H1 (cell line): ENCODE data around the gene BRPF1. TPM values are rescaled to one million over a fixed set of nuclear protein-coding genes. Genes with fewer than 3 reads are reported as not detected.

Experiments used
- ATF3 ChIP-seq: IDR thresholded peaks from 2 replicates; pipeline ENCODE4 v1.6.1; 2011; ENCODE audit warnings: low read depth, mild to moderate bottlenecking, low read length; ENCODE audit not compliant: insufficient read depth
- CHD7 ChIP-seq: fragments of 300-600 bp; sonication (generic); IDR thresholded peaks from 2 replicates; pipeline ENCODE4 v1.7.1; 2012; ENCODE audit warnings: low read length, moderate library complexity, mild to moderate bottlenecking, inconsistent platforms; ENCODE audit not compliant: insufficient replicate concordance
- CTBP2 ChIP-seq: IDR thresholded peaks from 2 replicates; pipeline ENCODE4 v1.7.0; 2011; ENCODE audit warnings: borderline replicate concordance, mild to moderate bottlenecking, moderate library complexity, mixed read lengths, low read length; ENCODE audit not compliant: insufficient read depth, insufficient read length
- JUND ChIP-seq: IDR thresholded peaks from 2 replicates; pipeline ENCODE4 v1.6.1; 2011; ENCODE audit warnings: mild to moderate bottlenecking, improper control_type of control experiment, low read length
- KDM4A ChIP-seq: IDR thresholded peaks from one replicate; pipeline ENCODE4 v1.7.1; 2012; ENCODE audit warnings: low read depth, mild to moderate bottlenecking, moderate library complexity, low read length, inconsistent platforms; ENCODE audit not compliant: severe bottlenecking
- SAP30 ChIP-seq: fragments of 300-600 bp; sonication (generic); IDR thresholded peaks from 2 replicates; pipeline ENCODE4 v1.7.1; 2012; ENCODE audit warnings: low read length, moderate library complexity, mild to moderate bottlenecking, inconsistent platforms; ENCODE audit not compliant: insufficient read depth, insufficient replicate concordance
- polyA plus RNA-seq, 7 experiments: library from polyadenylated mRNA; depleted of rRNA in 3 of 7; stranded (reverse) in 5 of 7; unstranded in 2 of 7; fragments of >200 nt in 5 of 7; fragments of 200-250 nt in 2 of 7; gene quantifications; 1 replicate in 5 of 7; 2 replicates in 1 of 7; 4 replicates in 1 of 7; pipeline versions ENCODE4 v1.2.1 to v1.2.3, GENCODE V29; 2011 to 2013; ENCODE audit warnings: missing spikeins in 2 of 7, mixed read lengths in 2 of 7
- total RNA-seq: library from RNA; stranded (reverse); fragmentation: NEBNext Ultra II Directional; extraction: Animal tissue kit (Norgen Biotek cat#: 25700); gene quantifications from 2 replicates; pipeline ENCODE4 v1.2.1, GENCODE V29; 2021

Gene BRPF1
- total and polyA plus RNA-seq, 2 of the 8 experiments (the other 6 are each of a cell fraction or from before 2014, with no cell fraction given) = 11.3 to 21.7 TPM

- TF ChIP-seq CTBP2 (no peak), SAP30 (no peak), KDM4A (no peak), CHD7 (no peak), JUND (no peak), ATF3 (no peak)
Observed at GRCh38 chr3:9698293-9698692, 33.2 kb upstream of the BRPF1 start (continued).
